ENCODE data around the gene ABR.
"Not testable (repeated sequence)": the region's sequence is repeated elsewhere in the genome, so short reads cannot be mapped to it uniquely, and the experiment has no call there.

The ABR gene

GRCh38 chr17:1136748-1137147 lies 43.0 kb downstream of the ABR start:
- no peak for DNase-seq
- Histone ChIP-seq H3K9me3 (ENCODE audit: insufficient read depth, low read length, severe bottlenecking) (no peaks in the 10 kb centered on the region), H3K36me3 (ENCODE audit: insufficient read depth, low read length) (no peaks in the 10 kb centered on the region), H3K79me2 (ENCODE audit: insufficient read depth, low read length) (no peaks in the 10 kb centered on the region), H3K4me1 (ENCODE audit: insufficient read depth, low read length) (no peaks in the 10 kb centered on the region), H3K27me3 (ENCODE audit: insufficient read depth, low read length, poor library complexity) (peaks cover 4% of the 10 kb centered on the region), H4K20me1 (ENCODE audit: insufficient read depth, low read length) (no peaks in the 10 kb centered on the region), H3K4me3 (ENCODE audit: low read depth in 1 of 2, low read length in 2 of 2) (no peak overlapping the region), H3K9ac (ENCODE audit: low read depth, low read length) (no peak overlapping the region), H3K4me2 (ENCODE audit: insufficient read depth, low read length) (no peak overlapping the region), H2AFZ (ENCODE audit: low read depth, low read length) (no peak overlapping the region), H3K27ac (ENCODE audit: low read length) (no peak overlapping the region)
- ATAC-seq (ENCODE audit: insufficient read depth, low read depth): no peak
- TF ChIP-seq, protein P1, sequence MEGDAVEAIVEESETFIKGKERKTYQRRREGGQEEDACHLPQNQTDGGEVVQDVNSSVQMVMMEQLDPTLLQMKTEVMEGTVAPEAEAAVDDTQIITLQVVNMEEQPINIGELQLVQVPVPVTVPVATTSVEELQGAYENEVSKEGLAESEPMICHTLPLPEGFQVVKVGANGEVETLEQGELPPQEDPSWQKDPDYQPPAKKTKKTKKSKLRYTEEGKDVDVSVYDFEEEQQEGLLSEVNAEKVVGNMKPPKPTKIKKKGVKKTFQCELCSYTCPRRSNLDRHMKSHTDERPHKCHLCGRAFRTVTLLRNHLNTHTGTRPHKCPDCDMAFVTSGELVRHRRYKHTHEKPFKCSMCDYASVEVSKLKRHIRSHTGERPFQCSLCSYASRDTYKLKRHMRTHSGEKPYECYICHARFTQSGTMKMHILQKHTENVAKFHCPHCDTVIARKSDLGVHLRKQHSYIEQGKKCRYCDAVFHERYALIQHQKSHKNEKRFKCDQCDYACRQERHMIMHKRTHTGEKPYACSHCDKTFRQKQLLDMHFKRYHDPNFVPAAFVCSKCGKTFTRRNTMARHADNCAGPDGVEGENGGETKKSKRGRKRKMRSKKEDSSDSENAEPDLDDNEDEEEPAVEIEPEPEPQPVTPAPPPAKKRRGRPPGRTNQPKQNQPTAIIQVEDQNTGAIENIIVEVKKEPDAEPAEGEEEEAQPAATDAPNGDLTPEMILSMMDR (IDR thresholded peaks at IDR 0.05; ENCODE audit: borderline replicate concordance, extremely low read depth, low read length, poor library complexity, severe bottlenecking): no peak
- TF ChIP-seq EZH2 (IDR thresholded peaks at IDR 0.05; ENCODE audit: borderline replicate concordance, low read depth, low read length, severe bottlenecking): no peak

DNA sequence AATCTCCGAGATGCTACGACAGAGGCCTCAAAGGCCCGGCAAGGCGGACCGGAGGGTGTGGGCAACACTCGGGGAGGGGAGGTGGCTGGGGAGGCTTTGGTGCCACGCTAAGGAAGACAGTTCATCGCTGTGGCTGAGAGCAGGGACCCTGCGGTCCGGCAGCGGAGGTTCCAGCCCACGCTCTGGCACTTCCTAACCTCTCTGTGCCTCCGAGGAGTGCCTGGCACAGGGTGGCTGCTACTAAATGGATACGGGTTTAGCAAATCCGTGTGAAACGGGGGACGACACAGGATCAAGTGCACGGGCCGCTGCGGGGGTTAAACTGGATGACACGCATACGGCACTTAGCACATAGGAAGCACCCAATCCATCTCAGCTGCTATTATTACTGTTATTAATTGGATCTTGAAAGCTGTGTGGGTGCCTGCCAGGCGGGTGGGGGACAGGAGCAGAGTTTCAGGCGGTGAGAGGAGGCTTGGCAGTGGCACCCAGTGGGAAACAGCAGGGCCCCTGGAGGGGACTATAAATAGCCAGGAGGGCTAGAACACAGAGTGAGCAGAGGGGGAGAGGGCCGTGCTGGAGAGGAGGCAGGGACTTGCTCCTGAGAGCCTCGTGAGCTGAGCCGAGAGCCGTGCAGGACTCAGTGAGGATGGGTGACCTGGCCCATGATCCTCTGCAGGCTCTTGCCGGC lies 45.0 kb downstream of the ABR start:
- Histone ChIP-seq H3K79me2 (ENCODE audit: insufficient read depth, low read length) (no peaks in the 10 kb centered on the region), H3K9ac (ENCODE audit: low read depth, low read length) (no peak overlapping the region), H3K27me3 (ENCODE audit: insufficient read depth, low read length, poor library complexity) (no peaks in the 10 kb centered on the region), H3K36me3 (ENCODE audit: insufficient read depth, low read length) (no peaks in the 10 kb centered on the region), H4K20me1 (ENCODE audit: insufficient read depth, low read length) (no peaks in the 10 kb centered on the region), H3K27ac (ENCODE audit: low read length) (no peak overlapping the region), H3K4me2 (ENCODE audit: insufficient read depth, low read length) (no peak overlapping the region), H3K4me1 (ENCODE audit: insufficient read depth, low read length) (no peaks in the 10 kb centered on the region), H3K9me3 (ENCODE audit: insufficient read depth, low read length, severe bottlenecking) (no peaks in the 10 kb centered on the region), H3K4me3 (ENCODE audit: low read depth in 1 of 2, low read length in 2 of 2) (no peak overlapping the region), H2AFZ (ENCODE audit: low read depth, low read length) (no peak overlapping the region)
- DNase-seq (no peak), ATAC-seq (ENCODE audit: insufficient read depth, low read depth) (no peak)
- TF ChIP-seq EZH2 (IDR thresholded peaks at IDR 0.05; ENCODE audit: borderline replicate concordance, low read depth, low read length, severe bottlenecking): no peak
- TF ChIP-seq, protein P1 (IDR thresholded peaks at IDR 0.05; ENCODE audit: borderline replicate concordance, extremely low read depth, low read length, poor library complexity, severe bottlenecking): no peak

GRCh38 chr17:1130191-1130590 lies 49.6 kb downstream of the ABR start:
- H3K9ac ChIP-seq (ENCODE audit: low read depth, low read length): no peak overlapping the region
- DNase-seq (no peak), ATAC-seq (ENCODE audit: insufficient read depth, low read depth) (no peak)
- H3K4me2 ChIP-seq (ENCODE audit: insufficient read depth, low read length): no peak overlapping the region
- no peaks in the 10 kb centered on the region for H3K4me1 ChIP-seq (ENCODE audit: insufficient read depth, low read length)
- H3K27me3 ChIP-seq (ENCODE audit: insufficient read depth, low read length, poor library complexity): no peaks in the 10 kb centered on the region
- H2AFZ ChIP-seq (ENCODE audit: low read depth, low read length): no peak overlapping the region
- no peaks in the 10 kb centered on the region for H4K20me1 ChIP-seq (ENCODE audit: insufficient read depth, low read length)
- no peaks in the 10 kb centered on the region for H3K9me3 ChIP-seq (ENCODE audit: insufficient read depth, low read length, severe bottlenecking)
- no peak overlapping the region for H3K4me3 ChIP-seq (ENCODE audit: low read depth in 1 of 2, low read length in 2 of 2)
- H3K79me2 ChIP-seq (ENCODE audit: insufficient read depth, low read length): no peaks in the 10 kb centered on the region
- H3K36me3 ChIP-seq (ENCODE audit: insufficient read depth, low read length): no peaks in the 10 kb centered on the region
- TF ChIP-seq, protein P1 (IDR thresholded peaks at IDR 0.05; ENCODE audit: borderline replicate concordance, extremely low read depth, low read length, poor library complexity, severe bottlenecking): no peak
- TF ChIP-seq EZH2 (IDR thresholded peaks at IDR 0.05; ENCODE audit: borderline replicate concordance, low read depth, low read length, severe bottlenecking): no peak
- no peak overlapping the region for H3K27ac ChIP-seq (ENCODE audit: low read length)

- not testable (repeated sequence) for H3K27ac ChIP-seq (ENCODE audit: low read length); H3K4me1 ChIP-seq (ENCODE audit: insufficient read depth, low read length); H3K9ac ChIP-seq (ENCODE audit: low read depth, low read length); ATAC-seq (ENCODE audit: insufficient read depth, low read depth); H3K36me3 ChIP-seq (ENCODE audit: insufficient read depth, low read length); H3K4me3 ChIP-seq (ENCODE audit: low read depth in 1 of 2, low read length in 2 of 2); H3K4me2 ChIP-seq (ENCODE audit: insufficient read depth, low read length); DNase-seq; H3K27me3 ChIP-seq (ENCODE audit: insufficient read depth, low read length, poor library complexity); H4K20me1 ChIP-seq (ENCODE audit: insufficient read depth, low read length); H2AFZ ChIP-seq (ENCODE audit: low read depth, low read length); H3K79me2 ChIP-seq (ENCODE audit: insufficient read depth, low read length); H3K9me3 ChIP-seq (ENCODE audit: insufficient read depth, low read length, severe bottlenecking)
Measured at GRCh38 chr17:1128463-1128862, 51.3 kb downstream of the ABR start.

Measured in DND-41 (cell line).